Measurements from ENCODE around the gene OTOP2.

DNA sequence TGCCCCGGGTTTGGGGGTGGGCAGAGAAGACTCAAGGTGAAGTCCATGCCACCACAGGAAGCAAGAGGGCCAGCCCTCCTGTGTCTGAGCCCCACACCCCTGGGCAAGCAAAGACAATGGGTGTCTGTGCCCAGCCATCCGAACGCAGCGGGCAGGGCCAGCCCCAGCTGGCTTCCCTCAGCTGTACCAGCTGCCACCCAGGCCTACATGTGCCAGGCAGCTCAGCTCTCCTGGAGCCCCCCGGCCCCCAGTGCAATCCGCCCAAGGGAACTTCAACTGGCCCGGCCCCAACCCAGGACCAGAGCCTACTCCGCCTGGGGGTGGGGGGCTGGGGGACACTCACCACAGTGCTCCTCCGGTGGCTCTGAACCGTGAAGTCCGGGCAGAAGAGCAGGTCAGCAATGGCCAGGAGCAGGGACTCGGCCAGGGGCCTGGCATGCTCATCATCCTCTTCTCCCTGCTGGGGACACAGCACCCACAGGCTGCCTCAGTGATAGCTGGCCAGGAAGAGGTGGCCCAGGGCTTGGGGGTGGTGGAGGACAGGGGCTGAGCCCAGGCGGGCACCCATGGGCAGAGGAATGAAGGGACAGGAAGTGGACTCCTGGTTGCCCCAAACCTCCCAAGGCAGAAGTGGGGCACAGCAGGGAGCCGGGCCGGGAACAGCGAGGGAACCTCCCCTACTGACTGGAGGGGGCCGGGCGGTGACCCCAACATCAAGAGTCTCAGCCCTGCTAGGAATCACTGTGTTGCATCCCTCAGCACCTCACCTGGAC lies 38.7 kb downstream of the OTOP2 start:
- TF ChIP-seq CEBPB (IDR thresholded peaks at IDR 0.05; ENCODE audit: low read depth, low read length) (no peak), POLR2A (IDR thresholded peaks at IDR 0.05; ENCODE audit: low read depth, low read length) (no peak)
- TF ChIP-seq, protein P1, sequence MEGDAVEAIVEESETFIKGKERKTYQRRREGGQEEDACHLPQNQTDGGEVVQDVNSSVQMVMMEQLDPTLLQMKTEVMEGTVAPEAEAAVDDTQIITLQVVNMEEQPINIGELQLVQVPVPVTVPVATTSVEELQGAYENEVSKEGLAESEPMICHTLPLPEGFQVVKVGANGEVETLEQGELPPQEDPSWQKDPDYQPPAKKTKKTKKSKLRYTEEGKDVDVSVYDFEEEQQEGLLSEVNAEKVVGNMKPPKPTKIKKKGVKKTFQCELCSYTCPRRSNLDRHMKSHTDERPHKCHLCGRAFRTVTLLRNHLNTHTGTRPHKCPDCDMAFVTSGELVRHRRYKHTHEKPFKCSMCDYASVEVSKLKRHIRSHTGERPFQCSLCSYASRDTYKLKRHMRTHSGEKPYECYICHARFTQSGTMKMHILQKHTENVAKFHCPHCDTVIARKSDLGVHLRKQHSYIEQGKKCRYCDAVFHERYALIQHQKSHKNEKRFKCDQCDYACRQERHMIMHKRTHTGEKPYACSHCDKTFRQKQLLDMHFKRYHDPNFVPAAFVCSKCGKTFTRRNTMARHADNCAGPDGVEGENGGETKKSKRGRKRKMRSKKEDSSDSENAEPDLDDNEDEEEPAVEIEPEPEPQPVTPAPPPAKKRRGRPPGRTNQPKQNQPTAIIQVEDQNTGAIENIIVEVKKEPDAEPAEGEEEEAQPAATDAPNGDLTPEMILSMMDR (conservative IDR thresholded peaks at IDR 0.05; ENCODE audit: low read depth, low read length), result no peak

All from IMR-90 (cell line).